IMR-90 (cell line): ENCODE measurements around the gene OPN4.

ENCODE experiments used
- FOS ChIP-seq: fragments of 150-350 bp; IDR thresholded peaks from 2 replicates; pipeline ENCODE4 v1.6.1; 2016; ENCODE audit warnings: low read depth, low read length
- MAZ ChIP-seq: IDR thresholded peaks from 2 replicates; pipeline ENCODE4 v1.6.1; 2012; ENCODE audit warnings: low read depth, mild to moderate bottlenecking, low read length, improper control_type of control experiment, moderate library complexity, borderline replicate concordance
- POLR2A ChIP-seq: IDR thresholded peaks from 2 replicates; pipeline ENCODE4 v1.6.1; 2012; ENCODE audit warnings: mild to moderate bottlenecking, low read depth, low read length
- RAD21 ChIP-seq: IDR thresholded peaks from 2 replicates; pipeline ENCODE4 v1.6.1; 2012; ENCODE audit warnings: low read length, improper control_type of control experiment
- SMC3 ChIP-seq: fragments of 150-350 bp; IDR thresholded peaks from 2 replicates; pipeline ENCODE4 v1.6.1; 2016; ENCODE audit warnings: low read depth, mild to moderate bottlenecking, antibody characterized with exemption, low read length, moderate library complexity
- TF ChIP-seq, protein P1 (sequence below): conservative IDR thresholded peaks from 2 replicates; pipeline ENCODE4 v1.5.1; 2012; ENCODE audit warnings: mild to moderate bottlenecking, low read depth, low read length, improper control_type of control experiment
- TF ChIP-seq, protein P2 (sequence below): fragments of 150-350 bp; IDR thresholded peaks from 2 replicates; pipeline ENCODE4 v1.6.1; 2017; ENCODE audit warnings: mild to moderate bottlenecking, antibody characterized with exemption, low read length, low read depth

DNA sequence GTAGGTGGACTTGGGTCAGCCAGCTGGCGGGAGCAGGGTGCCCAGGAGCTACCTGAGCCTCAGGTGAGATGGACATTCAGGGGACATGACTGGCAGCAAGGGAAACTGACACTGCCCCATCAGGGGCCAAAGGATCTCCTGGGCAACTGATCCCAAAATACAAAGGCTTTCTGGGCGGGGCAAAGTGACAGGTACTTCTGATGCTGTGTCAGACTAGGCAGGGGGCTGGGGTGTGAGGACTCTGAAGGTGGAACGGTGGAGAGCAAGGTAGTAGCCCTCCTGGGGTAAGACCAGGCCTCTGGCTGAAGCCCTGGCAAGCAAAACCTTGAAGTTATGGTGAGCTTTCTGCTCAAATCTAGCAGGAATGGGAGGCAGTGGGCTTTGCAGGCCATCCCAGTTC lies 4.4 kb downstream of the OPN4 start:
- no peak for TF ChIP-seq RAD21
- TF ChIP-seq, protein P1, sequence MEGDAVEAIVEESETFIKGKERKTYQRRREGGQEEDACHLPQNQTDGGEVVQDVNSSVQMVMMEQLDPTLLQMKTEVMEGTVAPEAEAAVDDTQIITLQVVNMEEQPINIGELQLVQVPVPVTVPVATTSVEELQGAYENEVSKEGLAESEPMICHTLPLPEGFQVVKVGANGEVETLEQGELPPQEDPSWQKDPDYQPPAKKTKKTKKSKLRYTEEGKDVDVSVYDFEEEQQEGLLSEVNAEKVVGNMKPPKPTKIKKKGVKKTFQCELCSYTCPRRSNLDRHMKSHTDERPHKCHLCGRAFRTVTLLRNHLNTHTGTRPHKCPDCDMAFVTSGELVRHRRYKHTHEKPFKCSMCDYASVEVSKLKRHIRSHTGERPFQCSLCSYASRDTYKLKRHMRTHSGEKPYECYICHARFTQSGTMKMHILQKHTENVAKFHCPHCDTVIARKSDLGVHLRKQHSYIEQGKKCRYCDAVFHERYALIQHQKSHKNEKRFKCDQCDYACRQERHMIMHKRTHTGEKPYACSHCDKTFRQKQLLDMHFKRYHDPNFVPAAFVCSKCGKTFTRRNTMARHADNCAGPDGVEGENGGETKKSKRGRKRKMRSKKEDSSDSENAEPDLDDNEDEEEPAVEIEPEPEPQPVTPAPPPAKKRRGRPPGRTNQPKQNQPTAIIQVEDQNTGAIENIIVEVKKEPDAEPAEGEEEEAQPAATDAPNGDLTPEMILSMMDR: no peak
- TF ChIP-seq MAZ: no peak
- no peak for TF ChIP-seq SMC3
- TF ChIP-seq POLR2A: no peak
- TF ChIP-seq FOS: no peak
- TF ChIP-seq, protein P2, sequence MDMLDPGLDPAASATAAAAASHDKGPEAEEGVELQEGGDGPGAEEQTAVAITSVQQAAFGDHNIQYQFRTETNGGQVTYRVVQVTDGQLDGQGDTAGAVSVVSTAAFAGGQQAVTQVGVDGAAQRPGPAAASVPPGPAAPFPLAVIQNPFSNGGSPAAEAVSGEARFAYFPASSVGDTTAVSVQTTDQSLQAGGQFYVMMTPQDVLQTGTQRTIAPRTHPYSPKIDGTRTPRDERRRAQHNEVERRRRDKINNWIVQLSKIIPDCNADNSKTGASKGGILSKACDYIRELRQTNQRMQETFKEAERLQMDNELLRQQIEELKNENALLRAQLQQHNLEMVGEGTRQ: no peak
